HEK293 (cell line): Measurements from ENCODE around the gene COQ4.
A peak's percentile ranks its signal among the peaks of the same experiment; 100 is the strongest.

Experiments
- CTCF ChIA-PET: fragments of 350-600 bp; formaldehyde crosslinking; extraction: SDS; loops from one replicate; lab custom pipeline; 2021; ENCODE audit warnings: antibody characterized with exemption; lab: Yijun Ruan, JAX
- POLR2A ChIA-PET: fragments of 300-600 bp; formaldehyde crosslinking; extraction: SDS; loops from one replicate; lab custom pipeline; 2020; ENCODE audit warnings: antibody characterized with exemption, inconsistent platforms; lab: Yijun Ruan, JAX
- H3K27ac ChIP-seq: fragments of 200-500 bp; sonication (Bioruptor generic); 2 replicates; pipeline ENCODE4 v1.5.1; 2014; ENCODE audit warnings: low read depth, low read length, control low read depth, inconsistent platforms; ENCODE audit errors: extremely low read depth
- H3K36me3 ChIP-seq, 2 experiments: fragments of 200-500 bp in 1 of 2; sonication (Bioruptor generic) in 1 of 2; 1 replicate in 1 of 2; 2 replicates in 1 of 2; pipeline ENCODE4 v1.5.1; 2014 to 2017; ENCODE audit warnings: inconsistent platforms in 2 of 2, low read length in 2 of 2; ENCODE audit not compliant: control insufficient read depth in 2 of 2, insufficient read depth in 1 of 2
- H3K4me1 ChIP-seq: fragments of 200-500 bp; sonication (Bioruptor generic); 2 replicates; pipeline ENCODE4 v1.5.1; 2014; ENCODE audit warnings: mild to moderate bottlenecking, low read length, inconsistent platforms; ENCODE audit not compliant: control insufficient read depth, insufficient read depth
- H3K4me3 ChIP-seq: 2 replicates; pipeline ENCODE4 v1.5.1; 2011; ENCODE audit warnings: low read depth, mild to moderate bottlenecking, control low read depth, low read length, moderate library complexity
- H3K9me3 ChIP-seq: fragments of 200-500 bp; sonication (Bioruptor generic); 2 replicates; pipeline ENCODE4 v1.5.1; 2014; ENCODE audit warnings: low read depth, low read length, inconsistent platforms; ENCODE audit not compliant: control insufficient read depth, insufficient read depth
- BCL11B ChIP-seq: fragments of 450-650 bp; formaldehyde crosslinking; IDR thresholded peaks from 2 replicates; pipeline ENCODE4 v1.5.1; 2016; ENCODE audit warnings: low read depth, missing biosample characterization, missing genetic modification characterization
- SCRT2 ChIP-seq: fragments of 450-650 bp; formaldehyde crosslinking; IDR thresholded peaks from 2 replicates; pipeline ENCODE4 v1.5.1; 2016; ENCODE audit warnings: missing biosample characterization, missing genetic modification characterization
- SP3 ChIP-seq: fragments of 450-650 bp; formaldehyde crosslinking; IDR thresholded peaks from 2 replicates; pipeline ENCODE4 v1.5.1; 2016; ENCODE audit warnings: missing biosample characterization, missing genetic modification characterization
- TCF7L2 ChIP-seq: IDR thresholded peaks from 2 replicates; pipeline ENCODE4 v1.6.1; 2011; ENCODE audit warnings: low read depth, mild to moderate bottlenecking, inconsistent platforms, low read length, moderate library complexity, borderline replicate concordance
- ZEB2 ChIP-seq: fragments of 450-650 bp; formaldehyde crosslinking; IDR thresholded peaks from 2 replicates; pipeline ENCODE4 v1.5.1; 2016; ENCODE audit warnings: missing biosample characterization, missing genetic modification characterization
- ZIC2 ChIP-seq: fragments of 450-650 bp; formaldehyde crosslinking; IDR thresholded peaks from 2 replicates; pipeline ENCODE4 v1.5.1; 2016; ENCODE audit warnings: missing biosample characterization, missing genetic modification characterization
- ZNF112 ChIP-seq: fragments of 450-650 bp; formaldehyde crosslinking; IDR thresholded peaks from 2 replicates; pipeline ENCODE4 v1.5.0; 2017; ENCODE audit warnings: missing biosample characterization, missing genetic modification characterization
- ZNF266 ChIP-seq: fragments of 450-650 bp; formaldehyde crosslinking; IDR thresholded peaks from 2 replicates; pipeline ENCODE4 v1.5.1; 2016; ENCODE audit warnings: missing biosample characterization, missing genetic modification characterization, low read depth
- ZNF302 ChIP-seq: fragments of 450-650 bp; formaldehyde crosslinking; IDR thresholded peaks from 2 replicates; pipeline ENCODE4 v1.5.1; 2016; ENCODE audit warnings: missing biosample characterization, missing genetic modification characterization, low read depth
- ZNF350 ChIP-seq: fragments of 450-650 bp; formaldehyde crosslinking; IDR thresholded peaks from 2 replicates; pipeline ENCODE4 v1.5.0; 2017; ENCODE audit warnings: missing biosample characterization, mild to moderate bottlenecking, missing genetic modification characterization
- ZNF423 ChIP-seq: fragments of 450-650 bp; formaldehyde crosslinking; IDR thresholded peaks from 2 replicates; pipeline ENCODE4 v1.5.1; 2016; ENCODE audit warnings: missing biosample characterization, missing genetic modification characterization
- ZNF433 ChIP-seq: fragments of 450-650 bp; formaldehyde crosslinking; IDR thresholded peaks from 2 replicates; pipeline ENCODE4 v1.5.1; 2016; ENCODE audit warnings: missing biosample characterization, missing genetic modification characterization, low read depth
- ZNF48 ChIP-seq: fragments of 450-650 bp; formaldehyde crosslinking; IDR thresholded peaks from 2 replicates; pipeline ENCODE4 v1.5.1; 2016; ENCODE audit warnings: missing biosample characterization, missing genetic modification characterization
- ZNF501 ChIP-seq: fragments of 450-650 bp; formaldehyde crosslinking; IDR thresholded peaks from 2 replicates; pipeline ENCODE4 v1.5.1; 2016; ENCODE audit warnings: missing biosample characterization, missing genetic modification characterization
- ZNF626 ChIP-seq: fragments of 450-650 bp; sonication (Bioruptor Pico); formaldehyde crosslinking; IDR thresholded peaks from 2 replicates; pipeline ENCODE4 v1.5.1; 2018; ENCODE audit warnings: missing biosample characterization, missing genetic modification characterization, inconsistent platforms
- ZNF768 ChIP-seq: fragments of 450-650 bp; formaldehyde crosslinking; IDR thresholded peaks from 2 replicates; pipeline ENCODE4 v1.5.1; 2018; ENCODE audit warnings: missing biosample characterization, mild to moderate bottlenecking, missing genetic modification characterization
- ZNF830 ChIP-seq: fragments of 450-650 bp; IDR thresholded peaks from 2 replicates; pipeline ENCODE4 v1.5.0; 2018; ENCODE audit warnings: missing biosample characterization, missing genetic modification characterization, low read depth, mild to moderate bottlenecking, moderate library complexity
- ZNF843 ChIP-seq: fragments of 450-650 bp; formaldehyde crosslinking; IDR thresholded peaks from 2 replicates; pipeline ENCODE4 v1.5.1; 2016; ENCODE audit warnings: missing biosample characterization, missing genetic modification characterization
- ZSCAN30 ChIP-seq: fragments of 450-650 bp; IDR thresholded peaks from 2 replicates; pipeline ENCODE4 v1.5.1; 2018; ENCODE audit warnings: missing biosample characterization, mild to moderate bottlenecking, missing genetic modification characterization, moderate library complexity
- TF ChIP-seq, protein P1 (sequence below): fragments of 450-650 bp; formaldehyde crosslinking; IDR thresholded peaks from 2 replicates; pipeline ENCODE4 v1.5.1; 2016; ENCODE audit warnings: missing biosample characterization, missing genetic modification characterization, borderline replicate concordance
- TF ChIP-seq, protein P2 (sequence below): fragments of 450-650 bp; formaldehyde crosslinking; IDR thresholded peaks from 2 replicates; pipeline ENCODE4 v1.5.1; 2016; ENCODE audit warnings: missing biosample characterization, missing genetic modification characterization
- TF ChIP-seq, protein P3 (sequence below): fragments of 450-650 bp; formaldehyde crosslinking; IDR thresholded peaks from 2 replicates; pipeline ENCODE4 v1.5.1; 2016; ENCODE audit warnings: missing biosample characterization, missing genetic modification characterization
- TF ChIP-seq, protein P4 (sequence below): fragments of 450-650 bp; formaldehyde crosslinking; IDR thresholded peaks from 2 replicates; pipeline ENCODE4 v1.5.1; 2017; ENCODE audit warnings: missing biosample characterization, missing genetic modification characterization
- TF ChIP-seq, protein P5 (sequence below): fragments of 450-650 bp; formaldehyde crosslinking; IDR thresholded peaks from 2 replicates; pipeline ENCODE4 v1.5.1; 2016; ENCODE audit warnings: missing biosample characterization, missing genetic modification characterization

COQ4 gene

DNA sequence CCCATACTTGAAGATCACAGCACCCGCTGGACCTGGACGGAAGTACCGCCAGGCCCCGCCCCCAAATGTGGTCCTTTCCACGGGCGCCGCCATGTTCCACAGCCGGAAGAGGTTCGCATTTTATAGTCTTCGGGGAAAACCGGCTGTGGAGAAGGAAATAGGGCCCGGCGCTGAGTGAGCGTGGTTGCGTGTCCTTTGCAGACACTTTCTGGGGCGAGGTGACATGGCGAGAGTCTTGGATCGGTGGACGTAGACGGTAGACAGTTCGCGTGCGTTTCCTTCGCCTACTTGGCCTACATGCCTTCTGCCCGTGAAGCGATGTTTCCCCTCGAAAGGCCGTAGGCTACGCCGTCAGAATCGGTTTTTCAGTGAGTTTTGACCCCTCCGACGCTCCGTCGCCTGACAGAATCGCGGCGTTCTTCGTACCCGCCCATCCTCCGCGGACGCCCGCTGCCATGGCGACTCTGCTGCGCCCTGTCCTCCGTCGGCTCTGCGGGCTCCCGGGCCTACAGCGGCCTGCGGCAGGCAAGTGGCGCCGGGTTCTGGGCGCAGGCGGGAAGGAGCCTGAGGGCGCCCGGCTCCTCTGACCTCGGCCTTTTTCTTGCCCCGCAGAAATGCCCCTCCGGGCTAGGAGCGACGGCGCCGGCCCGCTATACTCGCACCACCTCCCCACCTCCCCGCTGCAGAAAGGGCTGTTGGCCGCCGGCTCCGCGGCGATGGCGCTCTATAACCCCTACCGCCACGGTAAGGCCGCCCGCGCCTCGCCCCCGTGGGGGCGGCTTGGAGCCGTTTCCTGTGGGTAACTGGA is at the start of gene COQ4, which contains the start of gene TRUB2:
TSS of gene COQ4 (plus strand) at position 436 of the 808 bp plus-strand sequence. CDS start at position 456, 20 bp downstream.
TSS of gene TRUB2 (minus strand) at position 44 of the 808 bp plus-strand sequence. CDS start at position 5, 39 bp downstream.
- ChIA-PET CTCF (no interaction called here), POLR2A (interaction anchor here (1.2 to 2.2 kb wide), 2 partner anchors 19 to 46 kb away, joined by 3 to 6 read pairs; partner anchors contain the start of gene SWI5)
- Histone ChIP-seq H3K4me3 (peak within 1 kb of the TSS; percentile 87), H3K4me1 (no peaks in the 10 kb centered on the region), H3K36me3 (peaks cover 0 to 36% of the 10 kb centered on the region in 2 experiments; a peak in 1 of 3 replicates), H3K27ac (peak within 1 kb of the TSS; percentile 54), H3K9me3 (no peaks in the 10 kb centered on the region)
- peak; percentile 71; the same call in 1 of the 2 replicates for TF ChIP-seq TCF7L2
- TF ChIP-seq, protein P1, sequence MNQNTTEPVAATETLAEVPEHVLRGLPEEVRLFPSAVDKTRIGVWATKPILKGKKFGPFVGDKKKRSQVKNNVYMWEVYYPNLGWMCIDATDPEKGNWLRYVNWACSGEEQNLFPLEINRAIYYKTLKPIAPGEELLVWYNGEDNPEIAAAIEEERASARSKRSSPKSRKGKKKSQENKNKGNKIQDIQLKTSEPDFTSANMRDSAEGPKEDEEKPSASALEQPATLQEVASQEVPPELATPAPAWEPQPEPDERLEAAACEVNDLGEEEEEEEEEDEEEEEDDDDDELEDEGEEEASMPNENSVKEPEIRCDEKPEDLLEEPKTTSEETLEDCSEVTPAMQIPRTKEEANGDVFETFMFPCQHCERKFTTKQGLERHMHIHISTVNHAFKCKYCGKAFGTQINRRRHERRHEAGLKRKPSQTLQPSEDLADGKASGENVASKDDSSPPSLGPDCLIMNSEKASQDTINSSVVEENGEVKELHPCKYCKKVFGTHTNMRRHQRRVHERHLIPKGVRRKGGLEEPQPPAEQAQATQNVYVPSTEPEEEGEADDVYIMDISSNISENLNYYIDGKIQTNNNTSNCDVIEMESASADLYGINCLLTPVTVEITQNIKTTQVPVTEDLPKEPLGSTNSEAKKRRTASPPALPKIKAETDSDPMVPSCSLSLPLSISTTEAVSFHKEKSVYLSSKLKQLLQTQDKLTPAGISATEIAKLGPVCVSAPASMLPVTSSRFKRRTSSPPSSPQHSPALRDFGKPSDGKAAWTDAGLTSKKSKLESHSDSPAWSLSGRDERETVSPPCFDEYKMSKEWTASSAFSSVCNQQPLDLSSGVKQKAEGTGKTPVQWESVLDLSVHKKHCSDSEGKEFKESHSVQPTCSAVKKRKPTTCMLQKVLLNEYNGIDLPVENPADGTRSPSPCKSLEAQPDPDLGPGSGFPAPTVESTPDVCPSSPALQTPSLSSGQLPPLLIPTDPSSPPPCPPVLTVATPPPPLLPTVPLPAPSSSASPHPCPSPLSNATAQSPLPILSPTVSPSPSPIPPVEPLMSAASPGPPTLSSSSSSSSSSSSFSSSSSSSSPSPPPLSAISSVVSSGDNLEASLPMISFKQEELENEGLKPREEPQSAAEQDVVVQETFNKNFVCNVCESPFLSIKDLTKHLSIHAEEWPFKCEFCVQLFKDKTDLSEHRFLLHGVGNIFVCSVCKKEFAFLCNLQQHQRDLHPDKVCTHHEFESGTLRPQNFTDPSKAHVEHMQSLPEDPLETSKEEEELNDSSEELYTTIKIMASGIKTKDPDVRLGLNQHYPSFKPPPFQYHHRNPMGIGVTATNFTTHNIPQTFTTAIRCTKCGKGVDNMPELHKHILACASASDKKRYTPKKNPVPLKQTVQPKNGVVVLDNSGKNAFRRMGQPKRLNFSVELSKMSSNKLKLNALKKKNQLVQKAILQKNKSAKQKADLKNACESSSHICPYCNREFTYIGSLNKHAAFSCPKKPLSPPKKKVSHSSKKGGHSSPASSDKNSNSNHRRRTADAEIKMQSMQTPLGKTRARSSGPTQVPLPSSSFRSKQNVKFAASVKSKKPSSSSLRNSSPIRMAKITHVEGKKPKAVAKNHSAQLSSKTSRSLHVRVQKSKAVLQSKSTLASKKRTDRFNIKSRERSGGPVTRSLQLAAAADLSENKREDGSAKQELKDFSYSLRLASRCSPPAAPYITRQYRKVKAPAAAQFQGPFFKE (tag by site-specific recombination): no peak
- TF ChIP-seq ZNF48: no peak
- TF ChIP-seq ZSCAN30 (tag by site-specific recombination): peak; percentile 93
- TF ChIP-seq, protein P2, sequence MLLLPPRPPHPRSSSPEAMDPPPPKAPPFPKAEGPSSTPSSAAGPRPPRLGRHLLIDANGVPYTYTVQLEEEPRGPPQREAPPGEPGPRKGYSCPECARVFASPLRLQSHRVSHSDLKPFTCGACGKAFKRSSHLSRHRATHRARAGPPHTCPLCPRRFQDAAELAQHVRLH (tag by site-specific recombination): peak; percentile 73; the same call in 1 of the 2 replicates
- no peak for TF ChIP-seq ZNF433
- TF ChIP-seq ZNF423 (tag by site-specific recombination): no peak
- no peak for TF ChIP-seq ZNF112 (tag by site-specific recombination)
- TF ChIP-seq, protein P3, sequence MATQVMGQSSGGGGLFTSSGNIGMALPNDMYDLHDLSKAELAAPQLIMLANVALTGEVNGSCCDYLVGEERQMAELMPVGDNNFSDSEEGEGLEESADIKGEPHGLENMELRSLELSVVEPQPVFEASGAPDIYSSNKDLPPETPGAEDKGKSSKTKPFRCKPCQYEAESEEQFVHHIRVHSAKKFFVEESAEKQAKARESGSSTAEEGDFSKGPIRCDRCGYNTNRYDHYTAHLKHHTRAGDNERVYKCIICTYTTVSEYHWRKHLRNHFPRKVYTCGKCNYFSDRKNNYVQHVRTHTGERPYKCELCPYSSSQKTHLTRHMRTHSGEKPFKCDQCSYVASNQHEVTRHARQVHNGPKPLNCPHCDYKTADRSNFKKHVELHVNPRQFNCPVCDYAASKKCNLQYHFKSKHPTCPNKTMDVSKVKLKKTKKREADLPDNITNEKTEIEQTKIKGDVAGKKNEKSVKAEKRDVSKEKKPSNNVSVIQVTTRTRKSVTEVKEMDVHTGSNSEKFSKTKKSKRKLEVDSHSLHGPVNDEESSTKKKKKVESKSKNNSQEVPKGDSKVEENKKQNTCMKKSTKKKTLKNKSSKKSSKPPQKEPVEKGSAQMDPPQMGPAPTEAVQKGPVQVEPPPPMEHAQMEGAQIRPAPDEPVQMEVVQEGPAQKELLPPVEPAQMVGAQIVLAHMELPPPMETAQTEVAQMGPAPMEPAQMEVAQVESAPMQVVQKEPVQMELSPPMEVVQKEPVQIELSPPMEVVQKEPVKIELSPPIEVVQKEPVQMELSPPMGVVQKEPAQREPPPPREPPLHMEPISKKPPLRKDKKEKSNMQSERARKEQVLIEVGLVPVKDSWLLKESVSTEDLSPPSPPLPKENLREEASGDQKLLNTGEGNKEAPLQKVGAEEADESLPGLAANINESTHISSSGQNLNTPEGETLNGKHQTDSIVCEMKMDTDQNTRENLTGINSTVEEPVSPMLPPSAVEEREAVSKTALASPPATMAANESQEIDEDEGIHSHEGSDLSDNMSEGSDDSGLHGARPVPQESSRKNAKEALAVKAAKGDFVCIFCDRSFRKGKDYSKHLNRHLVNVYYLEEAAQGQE (tag by site-specific recombination): peak; percentile 48; the same call in 1 of the 2 replicates
- peak; percentile 19; the same call in 1 of the 2 replicates for TF ChIP-seq ZNF302 (tag by site-specific recombination)
- TF ChIP-seq ZNF843 (tag by site-specific recombination): peak; percentile 76
- TF ChIP-seq, protein P4, sequence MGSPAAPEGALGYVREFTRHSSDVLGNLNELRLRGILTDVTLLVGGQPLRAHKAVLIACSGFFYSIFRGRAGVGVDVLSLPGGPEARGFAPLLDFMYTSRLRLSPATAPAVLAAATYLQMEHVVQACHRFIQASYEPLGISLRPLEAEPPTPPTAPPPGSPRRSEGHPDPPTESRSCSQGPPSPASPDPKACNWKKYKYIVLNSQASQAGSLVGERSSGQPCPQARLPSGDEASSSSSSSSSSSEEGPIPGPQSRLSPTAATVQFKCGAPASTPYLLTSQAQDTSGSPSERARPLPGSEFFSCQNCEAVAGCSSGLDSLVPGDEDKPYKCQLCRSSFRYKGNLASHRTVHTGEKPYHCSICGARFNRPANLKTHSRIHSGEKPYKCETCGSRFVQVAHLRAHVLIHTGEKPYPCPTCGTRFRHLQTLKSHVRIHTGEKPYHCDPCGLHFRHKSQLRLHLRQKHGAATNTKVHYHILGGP (tag by site-specific recombination): no peak
- TF ChIP-seq BCL11B (tag by site-specific recombination): no peak
- TF ChIP-seq, protein P5, sequence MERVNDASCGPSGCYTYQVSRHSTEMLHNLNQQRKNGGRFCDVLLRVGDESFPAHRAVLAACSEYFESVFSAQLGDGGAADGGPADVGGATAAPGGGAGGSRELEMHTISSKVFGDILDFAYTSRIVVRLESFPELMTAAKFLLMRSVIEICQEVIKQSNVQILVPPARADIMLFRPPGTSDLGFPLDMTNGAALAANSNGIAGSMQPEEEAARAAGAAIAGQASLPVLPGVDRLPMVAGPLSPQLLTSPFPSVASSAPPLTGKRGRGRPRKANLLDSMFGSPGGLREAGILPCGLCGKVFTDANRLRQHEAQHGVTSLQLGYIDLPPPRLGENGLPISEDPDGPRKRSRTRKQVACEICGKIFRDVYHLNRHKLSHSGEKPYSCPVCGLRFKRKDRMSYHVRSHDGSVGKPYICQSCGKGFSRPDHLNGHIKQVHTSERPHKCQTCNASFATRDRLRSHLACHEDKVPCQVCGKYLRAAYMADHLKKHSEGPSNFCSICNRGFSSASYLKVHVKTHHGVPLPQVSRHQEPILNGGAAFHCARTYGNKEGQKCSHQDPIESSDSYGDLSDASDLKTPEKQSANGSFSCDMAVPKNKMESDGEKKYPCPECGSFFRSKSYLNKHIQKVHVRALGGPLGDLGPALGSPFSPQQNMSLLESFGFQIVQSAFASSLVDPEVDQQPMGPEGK: no peak
- peak; percentile 86 for TF ChIP-seq ZEB2 (tag by site-specific recombination)
- no peak for TF ChIP-seq ZNF830 (tag by site-specific recombination)
- TF ChIP-seq ZIC2: no peak; the same call in 1 of the 2 replicates
- TF ChIP-seq ZNF501 (tag by site-specific recombination): peak; percentile 98
- TF ChIP-seq ZNF626 (tag by site-specific recombination): no peak
- TF ChIP-seq SCRT2 (tag by site-specific recombination): peak; percentile 55
- TF ChIP-seq ZNF266 (tag by site-specific recombination): no peak
- no peak; the same call in 1 of the 2 replicates for TF ChIP-seq ZNF768 (tag by site-specific recombination)
- TF ChIP-seq ZNF350: no peak
- TF ChIP-seq SP3 (tag by site-specific recombination): peak; percentile 91
